Measurements from ENCODE around the gene PWWP2B.
A peak's percentile ranks its signal among the peaks of the same experiment; 100 is the strongest.

Gene PWWP2B

GRCh38 chr10:132419538-132420468 is 22.8 kb downstream of the PWWP2B start:
- Mint-ChIP-seq H3K9me3 (no peaks in the 10 kb centered on the region), H3K27me3 (no peaks in the 10 kb centered on the region), H3K36me3 (peaks cover 9% of the 10 kb centered on the region), H3K4me1 (peaks cover 64% of the 10 kb centered on the region), H3K4me3 (no peak overlapping the region), H3K27ac (peak overlapping the region; percentile 96)
- no peak for ATAC-seq

GRCh38 chr10:132420469-132420980 is 23.5 kb downstream of the PWWP2B start:
- Mint-ChIP-seq H3K9me3 (no peaks in the 10 kb centered on the region), H3K4me3 (no peak overlapping the region), H3K27me3 (no peaks in the 10 kb centered on the region), H3K27ac (peak overlapping the region; percentile 96), H3K36me3 (peaks cover 2% of the 10 kb centered on the region), H3K4me1 (peaks cover 57% of the 10 kb centered on the region)
- peak; percentile 47 for ATAC-seq

GRCh38 chr10:132420981-132421846 is 24.2 kb downstream of the PWWP2B start:
- H3K4me3 Mint-ChIP-seq: peak overlapping the region; percentile 65
- H3K27ac Mint-ChIP-seq: peak overlapping the region; percentile 96
- H3K36me3 Mint-ChIP-seq: no peaks in the 10 kb centered on the region
- peaks cover 55% of the 10 kb centered on the region for H3K4me1 Mint-ChIP-seq
- ATAC-seq: peak; percentile 68
- H3K27me3 Mint-ChIP-seq: no peaks in the 10 kb centered on the region
- no peaks in the 10 kb centered on the region for H3K9me3 Mint-ChIP-seq

GRCh38 chr10:132421847-132422751 is 25.1 kb downstream of the PWWP2B start:
- peak overlapping the region; percentile 96 for H3K27ac Mint-ChIP-seq
- H3K27me3 Mint-ChIP-seq: no peaks in the 10 kb centered on the region
- no peaks in the 10 kb centered on the region for H3K36me3 Mint-ChIP-seq
- H3K4me3 Mint-ChIP-seq: peak overlapping the region; percentile 65
- H3K4me1 Mint-ChIP-seq: peaks cover 55% of the 10 kb centered on the region
- H3K9me3 Mint-ChIP-seq: no peaks in the 10 kb centered on the region
- ATAC-seq: peak; percentile 78

GRCh38 chr10:132422903-132423825 is 26.2 kb downstream of the PWWP2B start:
- H3K9me3 Mint-ChIP-seq: no peaks in the 10 kb centered on the region
- no peaks in the 10 kb centered on the region for H3K27me3 Mint-ChIP-seq
- H3K4me3 Mint-ChIP-seq: peak overlapping the region; percentile 37
- no peak for ATAC-seq
- peak overlapping the region; percentile 96 for H3K27ac Mint-ChIP-seq
- no peaks in the 10 kb centered on the region for H3K36me3 Mint-ChIP-seq
- H3K4me1 Mint-ChIP-seq: peaks cover 51% of the 10 kb centered on the region

GRCh38 chr10:132423966-132424861 is 27.2 kb downstream of the PWWP2B start:
- Mint-ChIP-seq H3K4me1 (peaks cover 41% of the 10 kb centered on the region), H3K9me3 (no peaks in the 10 kb centered on the region), H3K27ac (no peak overlapping the region), H3K27me3 (no peaks in the 10 kb centered on the region), H3K4me3 (no peak overlapping the region), H3K36me3 (no peaks in the 10 kb centered on the region)
- ATAC-seq: no peak

GRCh38 chr10:132425029-132425756 is 28.2 kb downstream of the PWWP2B start:
- H3K9me3 Mint-ChIP-seq: no peaks in the 10 kb centered on the region
- H3K27me3 Mint-ChIP-seq: no peaks in the 10 kb centered on the region
- no peak overlapping the region for H3K4me3 Mint-ChIP-seq
- H3K27ac Mint-ChIP-seq: no peak overlapping the region
- ATAC-seq: no peak
- H3K4me1 Mint-ChIP-seq: peaks cover 40% of the 10 kb centered on the region
- no peaks in the 10 kb centered on the region for H3K36me3 Mint-ChIP-seq

- Mint-ChIP-seq H3K4me1 (peaks cover 38% of the 10 kb centered on the region), H3K27ac (no peak overlapping the region), H3K9me3 (no peaks in the 10 kb centered on the region), H3K4me3 (no peak overlapping the region), H3K27me3 (no peaks in the 10 kb centered on the region), H3K36me3 (no peaks in the 10 kb centered on the region)
- ATAC-seq: no peak
These were observed 28.8 kb downstream of the PWWP2B start for GRCh38 chr10:132425757-132426155.

GRCh38 chr10:132427006-132427771 is 30.2 kb downstream of the PWWP2B start:
- Mint-ChIP-seq H3K9me3 (no peaks in the 10 kb centered on the region), H3K27ac (no peak overlapping the region), H3K27me3 (no peaks in the 10 kb centered on the region), H3K36me3 (no peaks in the 10 kb centered on the region), H3K4me1 (peaks cover 26% of the 10 kb centered on the region), H3K4me3 (no peak overlapping the region)
- no peak for ATAC-seq

- no peaks in the 10 kb centered on the region for H3K9me3 Mint-ChIP-seq
- no peaks in the 10 kb centered on the region for H3K27me3 Mint-ChIP-seq
- H3K4me1 Mint-ChIP-seq: peaks cover 18% of the 10 kb centered on the region
- ATAC-seq: no peak
- H3K27ac Mint-ChIP-seq: no peak overlapping the region
- no peaks in the 10 kb centered on the region for H3K36me3 Mint-ChIP-seq
- H3K4me3 Mint-ChIP-seq: no peak overlapping the region
These were observed 31.0 kb downstream of the PWWP2B start for GRCh38 chr10:132427939-132428367.

- no peak for ATAC-seq
- H3K27ac Mint-ChIP-seq: no peak overlapping the region
- H3K27me3 Mint-ChIP-seq: no peaks in the 10 kb centered on the region
- H3K4me3 Mint-ChIP-seq: no peak overlapping the region
- no peaks in the 10 kb centered on the region for H3K9me3 Mint-ChIP-seq
- peaks cover 13% of the 10 kb centered on the region for H3K4me1 Mint-ChIP-seq
- no peaks in the 10 kb centered on the region for H3K36me3 Mint-ChIP-seq
These were observed 31.5 kb downstream of the PWWP2B start for GRCh38 chr10:132428486-132428995.
